ENCODE results near the gene PDE1A.

- TF ChIP-seq CTCF (IDR thresholded peaks at IDR 0.05) = no peak
- no peak for TF ChIP-seq POLR2A (IDR thresholded peaks at IDR 0.05)
Observed at GRCh38 chr2:182248362-182248761, 178.5 kb downstream of the PDE1A start.

Data from esophagus squamous epithelium (tissue), 4 donors.